HUDEP-2 (cell line): ENCODE measurements around the gene JOSD2.
A peak's percentile ranks its signal among the peaks of the same experiment; 100 is the strongest.
"Not testable (repeated sequence)": the region's sequence is repeated elsewhere in the genome, so short reads cannot be mapped to it uniquely, and the experiment has no call there.

Experiments
- DNase-seq, 76 experiments: peaks; one replicate each; lab custom pipeline; 2025; ENCODE audit not compliant: unreplicated experiment in 76 of 76; lab: John Stamatoyannopoulos, UW

JOSD2 gene

DNA sequence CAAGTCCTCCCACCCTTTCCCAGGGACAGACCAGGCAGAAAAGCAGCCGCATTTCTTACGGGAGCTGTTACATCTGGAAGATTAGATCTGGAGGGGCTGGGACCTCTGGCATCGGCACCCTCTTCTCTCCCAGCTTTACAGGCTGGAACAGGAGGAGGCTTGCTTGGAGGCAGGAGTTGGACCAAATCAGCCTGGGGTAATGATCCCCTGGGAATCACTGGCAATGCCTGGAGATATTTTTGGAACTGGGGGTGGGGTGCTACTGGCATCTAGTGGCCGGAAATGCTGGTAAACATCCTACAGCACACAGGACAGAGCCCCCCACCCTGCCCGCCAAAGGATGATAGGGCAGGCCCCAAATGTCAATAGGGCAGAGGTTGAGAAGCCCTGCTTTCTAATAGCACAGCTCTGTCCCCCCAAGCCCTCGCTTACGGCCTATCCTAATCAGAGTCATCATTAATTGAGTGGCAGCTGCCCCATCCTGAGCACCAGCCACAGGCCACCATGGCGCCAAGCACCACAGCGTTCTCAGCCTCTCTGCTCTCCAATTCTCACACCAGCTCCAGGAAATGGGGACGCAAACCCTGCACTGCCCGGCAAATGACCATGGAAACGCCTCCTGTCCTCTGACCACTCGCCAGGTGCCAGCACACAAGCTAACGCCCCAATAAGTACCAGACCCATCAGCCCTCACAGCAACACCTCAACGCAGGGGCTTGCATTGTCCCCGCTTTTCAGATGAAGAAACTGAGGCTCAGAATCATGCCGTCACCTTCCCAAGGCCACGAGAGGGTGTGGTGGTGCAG lies 36.6 kb upstream of the JOSD2 start:
- no peak for DNase-seq

DNA sequence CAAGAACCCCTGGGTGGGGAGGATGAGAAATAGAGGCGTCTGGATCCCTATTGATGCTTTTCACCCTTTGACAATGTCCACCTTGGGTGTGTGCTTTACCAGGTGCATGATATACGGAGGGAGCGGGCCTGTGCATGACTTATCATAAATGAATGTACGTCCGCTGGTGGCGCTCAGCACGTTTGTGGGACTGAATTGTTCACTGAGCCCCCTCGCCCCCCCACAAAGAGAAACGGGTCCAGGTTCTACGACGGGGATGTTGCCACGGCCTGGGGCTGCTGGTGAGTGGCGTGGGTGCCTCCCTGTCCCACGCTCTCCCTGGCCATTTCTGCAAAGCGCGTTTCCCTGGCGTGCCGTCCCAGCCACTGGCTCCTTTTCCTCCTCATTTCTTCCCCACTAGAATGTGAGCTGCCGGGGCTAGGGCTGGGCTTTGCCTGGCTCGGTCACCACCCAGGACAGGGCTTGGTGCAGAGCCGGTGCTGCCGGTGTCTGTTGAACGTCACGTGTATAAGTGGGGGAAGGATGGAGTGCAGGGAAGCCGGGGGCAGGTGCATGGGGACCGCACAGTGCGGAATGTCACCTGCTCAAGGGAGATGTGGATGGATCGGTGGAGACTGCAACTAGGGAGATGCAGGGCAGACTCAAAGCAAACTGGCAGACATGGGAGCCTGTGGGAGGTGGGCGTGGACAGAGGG lies 35.7 kb upstream of the JOSD2 start:
- no peak for DNase-seq

DNA sequence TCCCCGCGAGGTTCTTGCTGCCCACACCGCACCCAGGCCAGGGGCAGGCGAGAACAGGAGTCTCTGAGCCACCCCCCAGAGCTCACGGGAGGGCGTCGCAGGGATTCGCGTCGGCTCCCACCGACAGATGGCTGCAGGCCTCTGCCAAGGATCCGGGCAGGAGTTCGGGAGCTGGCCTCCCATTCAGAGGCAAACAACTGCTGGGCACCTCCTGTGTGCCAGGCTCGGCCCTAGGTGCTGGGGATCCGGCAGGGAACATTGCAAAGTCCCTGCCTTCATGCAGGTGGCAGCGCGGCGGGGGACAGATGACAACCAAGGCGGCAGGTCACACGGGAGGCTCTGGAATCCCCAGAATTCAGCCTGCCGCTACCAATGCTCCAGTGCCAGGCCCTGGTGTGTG lies 32.0 kb upstream of the JOSD2 start:
- no peak for DNase-seq

DNA sequence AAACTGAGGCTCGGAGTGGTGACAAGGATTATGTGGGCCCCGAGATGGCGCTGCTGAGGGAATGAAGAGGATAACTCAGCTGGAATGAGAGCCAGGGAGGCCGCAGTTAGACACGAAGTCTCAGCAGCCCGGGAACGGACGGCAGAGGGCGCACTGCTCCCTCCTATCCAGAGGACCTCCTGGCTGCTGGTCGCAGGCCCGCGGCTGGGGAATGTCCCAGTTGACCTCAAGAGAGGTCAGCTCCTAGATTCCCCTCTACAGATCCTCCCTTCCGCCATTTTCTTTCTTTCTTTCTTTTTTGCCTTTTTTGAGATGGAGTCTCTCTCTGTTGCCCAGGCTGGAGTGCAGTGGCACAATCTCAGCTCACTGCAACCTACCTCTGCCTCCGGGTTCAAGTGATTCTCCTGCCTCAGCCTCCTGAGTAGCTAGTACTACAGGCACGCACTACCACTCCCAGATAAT lies 26.8 kb upstream of the JOSD2 start:
- DNase-seq, result peak in 74 of 76 experiments; percentile 18 to 92 (median 72)

DNA sequence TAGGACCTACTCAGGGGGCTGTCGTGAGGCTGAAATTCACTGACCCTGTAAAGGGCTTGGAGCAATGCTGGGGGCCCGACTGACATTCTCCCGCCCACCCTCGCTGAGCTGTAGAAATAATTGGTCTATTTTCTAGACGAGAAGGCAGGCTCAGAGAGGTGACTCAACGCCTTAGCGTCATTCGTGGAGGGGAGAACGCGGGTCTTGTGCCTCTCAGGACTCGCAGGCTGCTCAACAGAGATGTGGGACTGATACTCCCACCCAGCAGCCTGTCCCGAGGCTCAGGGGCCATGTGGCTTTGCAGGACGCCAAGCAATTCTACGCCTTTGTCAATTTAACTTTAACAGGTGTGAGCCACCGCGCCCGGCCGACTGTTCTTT lies 26.3 kb upstream of the JOSD2 start:
- no peak for DNase-seq

DNA sequence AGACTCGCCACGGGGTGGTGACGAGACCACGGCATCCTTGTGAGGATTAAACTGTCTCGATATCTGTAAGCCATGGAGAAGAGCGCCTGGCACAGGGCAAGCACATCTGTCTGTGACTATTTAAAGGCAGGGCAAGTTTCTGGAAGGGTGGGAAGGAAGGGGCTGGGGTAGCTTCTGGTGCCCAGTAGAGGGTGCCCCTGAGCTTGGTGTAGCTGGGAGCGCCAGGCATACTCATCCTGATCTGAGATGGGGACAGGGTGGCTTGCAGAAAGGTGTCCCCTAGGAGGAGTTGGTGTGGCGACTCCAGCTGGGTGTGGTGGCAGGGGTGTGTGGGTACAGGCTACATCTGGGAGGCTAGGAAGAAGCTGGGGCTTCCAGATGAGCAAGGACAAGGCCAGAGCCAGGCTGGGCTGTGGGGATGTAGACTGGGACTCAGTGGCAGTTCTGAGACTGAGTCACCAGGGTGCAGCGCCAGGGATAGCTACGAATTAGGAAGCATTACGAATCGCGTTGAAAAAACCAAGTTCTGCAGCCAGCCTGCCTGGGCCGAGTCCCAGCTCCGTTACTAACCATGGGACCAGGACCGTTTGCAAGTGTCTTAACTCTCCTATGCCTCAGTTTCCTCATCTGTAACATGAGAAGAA lies 25.8 kb upstream of the JOSD2 start:
- peak in 1 of 76 experiments; percentile 14 for DNase-seq

DNA sequence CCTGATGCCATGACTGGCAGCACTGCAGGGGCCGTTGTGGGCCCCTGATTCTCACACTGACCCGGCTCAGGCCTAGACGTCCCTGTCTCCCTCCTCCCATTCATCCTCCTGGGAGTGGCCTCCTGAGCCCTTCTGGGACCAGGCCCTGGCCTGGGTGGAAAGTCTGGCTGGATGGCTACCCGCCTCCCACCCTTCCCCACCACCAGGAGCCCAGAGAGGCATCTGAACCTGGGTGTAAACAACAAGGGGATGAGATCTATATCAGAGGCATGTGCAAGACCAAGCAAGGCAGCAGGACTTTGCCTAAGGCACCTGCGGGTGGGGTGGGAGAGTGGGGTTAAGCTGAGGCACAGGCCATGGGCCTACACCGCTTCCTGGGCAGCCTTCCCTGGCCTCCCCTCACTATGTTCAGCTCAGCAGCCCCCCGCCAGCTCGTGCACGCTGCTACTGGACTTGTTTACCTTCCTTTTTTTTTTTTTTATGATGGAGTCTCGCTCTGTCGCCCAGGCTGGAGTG lies 24.7 kb upstream of the JOSD2 start:
- DNase-seq, result no peak

DNA sequence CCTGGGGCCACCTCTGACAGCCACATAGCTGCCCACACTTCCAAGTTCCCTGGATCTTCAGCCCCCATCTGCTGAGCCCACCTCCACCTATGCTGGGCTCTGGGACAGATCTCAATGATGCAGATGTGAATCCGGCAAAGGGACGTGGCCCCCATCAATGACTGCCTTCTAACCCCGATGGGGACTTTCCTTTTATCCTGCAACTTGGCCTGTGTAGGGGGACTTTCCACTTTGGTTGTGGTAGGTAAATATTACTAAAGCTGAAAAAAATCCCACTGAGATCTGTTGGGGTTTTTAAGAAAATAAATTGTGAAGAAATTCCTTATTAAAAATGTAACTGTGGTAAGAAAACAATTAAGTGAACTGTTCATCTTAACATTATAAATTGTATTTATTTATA lies 23.5 kb upstream of the JOSD2 start:
- no peak for DNase-seq

DNA sequence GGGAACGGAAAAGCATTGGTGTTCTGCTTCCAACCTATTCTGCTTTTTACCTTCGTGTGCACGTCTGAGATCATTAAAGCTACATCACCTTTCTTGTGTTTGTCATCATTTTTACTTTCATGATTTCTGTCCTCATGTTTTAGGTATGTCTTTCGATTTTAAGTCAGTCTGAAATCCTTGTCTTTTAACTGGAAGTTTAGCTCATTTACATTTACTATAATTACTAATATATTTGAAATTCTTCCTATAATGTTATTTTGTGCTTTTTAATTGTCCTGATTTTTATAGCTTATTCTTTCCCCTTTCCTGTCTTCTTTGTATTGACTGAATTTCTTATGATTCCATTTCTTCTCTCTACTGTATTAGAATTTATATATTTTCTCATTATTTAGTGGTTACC lies 22.0 kb upstream of the JOSD2 start:
- DNase-seq, result no peak

DNA sequence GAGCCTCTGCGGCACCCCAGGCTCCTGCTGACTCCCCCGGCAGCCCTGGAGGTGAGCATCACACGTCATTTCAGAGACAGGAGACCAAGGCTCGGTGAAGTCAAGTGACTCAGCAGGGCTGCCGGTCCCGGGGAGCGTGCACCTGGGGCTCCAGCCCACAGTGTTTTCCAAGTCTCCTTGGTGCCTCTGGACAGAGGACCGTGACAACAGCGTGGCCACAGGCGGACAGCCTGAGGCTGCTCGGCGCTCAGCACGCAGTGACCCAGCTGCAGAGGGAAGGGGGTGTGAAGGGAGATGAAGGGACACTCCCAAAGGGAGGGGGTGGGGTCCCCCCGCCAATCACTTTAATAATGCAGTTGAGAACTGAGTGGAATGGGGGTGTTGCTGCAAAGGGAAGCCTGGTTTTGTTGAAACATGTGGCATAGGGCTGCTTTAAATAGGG lies 20.2 kb upstream of the JOSD2 start:
- DNase-seq, result no peak

DNA sequence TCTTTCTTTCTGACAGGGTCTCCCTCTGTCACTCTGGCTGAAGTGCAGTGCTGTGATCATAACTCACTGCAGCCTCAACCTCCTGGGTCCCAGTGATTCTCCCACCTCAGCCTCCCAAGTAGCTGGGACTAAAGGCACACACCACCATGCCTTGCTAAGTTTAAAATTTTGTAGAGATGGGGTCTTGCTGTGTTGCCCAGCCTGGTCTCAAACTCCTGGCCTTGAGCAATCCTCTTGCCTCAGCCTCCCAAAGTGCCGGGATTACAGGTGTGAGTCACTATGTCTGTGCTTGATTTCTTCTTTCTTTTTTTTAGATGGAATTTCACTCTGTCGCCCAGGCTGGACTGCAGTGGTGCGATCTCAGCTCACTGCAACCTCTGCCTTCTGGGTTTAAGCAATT lies 17.1 kb upstream of the JOSD2 start:
- DNase-seq, result not testable (repeated sequence)

DNA sequence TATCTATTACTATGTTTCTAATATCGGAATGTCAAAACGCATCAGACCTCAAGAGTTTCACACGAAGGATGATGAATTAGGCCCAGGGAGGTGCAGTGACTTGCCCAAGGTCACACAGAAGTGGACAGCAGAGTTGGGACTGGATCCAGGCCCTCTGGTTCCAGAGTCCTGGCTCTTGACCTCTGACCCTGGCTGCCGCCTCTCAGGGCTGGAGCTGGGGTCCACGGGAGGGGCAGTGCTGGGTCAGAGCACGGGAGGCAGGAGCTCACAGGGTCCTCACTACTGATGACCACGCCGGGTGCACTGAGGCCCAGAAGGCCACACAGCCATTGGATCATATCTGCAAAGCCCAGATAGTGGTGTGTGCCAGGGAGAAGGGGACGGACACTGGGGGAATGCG lies 11.9 kb upstream of the JOSD2 start:
- no peak for DNase-seq

DNA sequence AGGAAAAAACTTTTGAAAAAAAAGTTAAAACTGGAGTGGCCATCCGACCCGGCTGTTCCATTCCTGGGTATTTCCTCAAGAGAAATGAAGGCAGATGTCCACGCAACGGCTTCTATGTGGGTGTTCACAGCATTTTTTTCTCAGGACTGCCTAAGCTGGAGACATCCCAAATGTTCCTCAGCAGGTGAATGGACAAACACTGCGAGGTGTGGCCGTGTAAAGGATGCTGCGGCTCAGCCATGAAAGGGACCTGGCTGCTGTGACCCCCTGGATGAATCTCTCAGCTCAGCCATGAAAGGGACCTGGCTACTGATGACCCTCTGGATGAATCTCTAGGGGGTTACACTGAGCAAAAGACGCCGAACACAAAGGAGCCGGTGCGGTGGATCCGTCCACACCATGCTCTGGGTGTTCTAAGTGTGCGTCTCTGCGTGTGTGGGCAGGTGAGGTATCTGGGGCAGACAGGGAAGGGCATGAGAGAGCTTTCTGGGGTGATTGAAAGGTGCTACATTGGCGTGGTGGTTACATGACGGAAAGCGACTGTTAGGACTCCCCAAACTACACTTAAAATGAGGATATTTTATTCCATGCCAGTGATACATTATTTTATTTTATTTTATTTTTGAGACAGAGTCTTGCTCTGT lies 10.0 kb upstream of the JOSD2 start:
- DNase-seq, result no peak

DNA sequence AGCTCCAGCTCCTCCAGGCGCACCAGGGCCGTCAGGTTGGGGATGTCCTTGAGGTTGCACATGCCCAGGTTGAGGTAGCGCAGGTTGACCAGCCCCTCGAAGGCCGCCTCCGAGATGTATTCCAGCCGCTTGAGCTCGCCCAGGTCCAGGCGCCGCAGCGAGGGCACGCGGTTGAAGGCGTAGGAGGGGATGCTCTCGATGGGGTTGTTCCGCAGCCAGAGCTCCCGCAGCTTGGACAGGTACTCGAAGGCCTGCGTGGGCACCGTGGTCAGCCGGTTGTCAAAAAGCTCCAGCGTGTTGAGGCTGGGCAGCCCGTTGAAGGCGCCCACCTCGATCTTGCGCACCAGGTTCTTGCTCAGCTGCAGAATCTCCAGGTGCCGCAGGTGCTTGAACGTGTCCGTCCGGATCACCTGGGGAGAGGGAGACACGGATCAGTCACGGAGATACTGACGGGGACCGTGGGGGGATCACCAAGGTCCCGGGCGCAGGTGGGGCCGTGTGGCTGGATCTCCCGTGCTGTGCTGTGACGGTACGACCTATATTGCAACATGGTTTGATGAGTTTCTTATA lies 8.1 kb upstream of the JOSD2 start:
- DNase-seq, result no peak

DNA sequence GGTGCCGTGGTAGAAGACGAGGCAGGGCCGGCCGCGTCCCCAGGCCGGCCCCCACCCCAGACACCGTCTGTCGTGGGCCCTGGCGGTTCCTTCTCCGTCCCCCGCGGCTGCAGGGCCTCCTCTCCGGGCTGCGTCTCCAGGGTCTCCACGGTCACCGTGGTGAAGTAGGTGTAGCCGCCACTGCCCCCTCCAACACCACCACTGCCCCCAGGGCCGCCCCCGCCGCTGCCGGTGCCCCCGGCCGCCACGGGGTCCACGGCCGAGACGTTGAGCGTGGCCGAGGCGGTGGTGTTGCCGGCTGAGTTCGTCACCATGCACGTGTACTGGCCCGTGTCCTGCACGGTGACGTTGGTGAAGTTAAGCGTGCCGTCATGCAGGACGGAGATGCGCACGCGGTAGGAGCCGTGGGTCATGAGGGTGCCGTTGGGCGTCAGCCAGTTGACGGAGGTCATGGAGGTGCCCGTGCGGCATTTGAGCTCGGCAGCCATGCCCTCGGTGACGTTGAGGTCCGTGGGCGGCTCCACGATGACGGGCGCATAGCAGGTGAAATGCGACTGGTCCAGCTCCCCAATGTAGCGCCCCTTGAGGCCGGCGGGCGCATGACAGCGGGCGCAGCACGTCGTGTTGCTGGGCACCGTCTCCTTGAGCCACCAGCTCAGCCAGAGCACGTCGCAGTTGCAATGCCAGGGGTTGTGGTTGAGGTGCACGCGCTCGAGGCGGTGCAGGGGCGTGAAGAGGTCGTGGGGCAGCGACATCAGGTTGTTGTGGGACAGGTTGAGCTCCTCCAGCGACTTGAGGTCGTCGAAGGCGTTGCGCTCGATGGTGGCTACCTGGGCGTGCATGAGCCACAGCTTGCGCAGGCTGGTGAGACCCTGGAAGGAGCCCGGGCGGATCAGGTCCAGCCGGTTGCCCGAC lies 7.4 kb upstream of the JOSD2 start:
- no peak for DNase-seq

DNA sequence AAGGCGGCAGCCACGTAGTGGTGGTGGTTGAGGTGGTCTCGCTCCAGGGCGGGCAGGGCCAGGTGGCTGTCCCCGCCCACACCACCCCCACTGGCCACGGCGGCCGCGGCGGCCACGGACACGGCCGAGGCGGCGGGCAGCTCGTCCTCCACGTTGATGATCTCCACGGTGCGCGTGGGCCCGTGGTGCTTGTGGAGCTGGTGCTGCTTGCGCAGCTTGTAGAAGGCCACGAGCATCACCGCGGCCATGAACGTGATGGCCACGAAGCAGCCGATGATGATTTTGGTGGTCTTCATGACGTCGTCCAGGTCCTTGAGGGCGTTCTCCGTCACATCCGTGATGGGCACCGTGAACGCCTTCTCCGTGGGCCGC lies 6.7 kb upstream of the JOSD2 start:
- no peak for DNase-seq

DNA sequence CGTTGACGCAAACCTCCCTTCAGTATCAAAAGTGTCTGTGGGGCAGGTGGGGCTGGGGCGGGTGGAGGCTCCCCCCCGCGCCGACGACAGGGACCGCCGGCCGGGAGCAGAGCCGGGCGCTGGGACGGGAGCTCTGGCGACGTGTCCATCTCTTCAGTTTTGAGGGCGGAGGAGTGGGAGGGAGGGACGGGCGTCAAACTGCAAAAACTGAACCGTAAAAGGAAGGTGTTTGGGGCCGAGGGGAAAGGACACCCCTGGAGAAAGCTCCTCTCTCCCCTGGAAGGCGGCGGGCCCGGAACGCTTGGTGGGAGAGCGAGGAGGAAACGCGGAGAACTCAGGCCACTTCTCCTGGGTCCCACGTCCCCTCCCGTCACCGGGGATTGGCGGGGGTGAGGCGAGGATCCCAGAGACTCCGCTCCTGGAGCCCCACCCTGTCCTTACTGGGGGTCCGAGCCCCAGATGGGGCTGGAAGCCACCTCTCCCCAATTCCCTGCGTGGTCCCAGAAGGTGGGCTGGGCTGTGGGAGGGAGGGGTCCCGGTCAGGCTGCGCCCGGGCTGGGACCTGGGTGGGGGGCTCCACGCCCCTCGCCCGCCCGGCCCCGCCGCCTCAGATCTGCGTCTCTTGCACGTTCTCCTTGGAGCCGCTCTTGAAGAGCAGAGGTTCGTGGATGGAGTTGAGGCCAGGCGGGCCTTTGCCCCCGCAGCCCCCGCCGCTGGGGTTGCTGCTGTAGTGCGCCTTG lies 6.1 kb upstream of the JOSD2 start:
- no peak for DNase-seq

DNA sequence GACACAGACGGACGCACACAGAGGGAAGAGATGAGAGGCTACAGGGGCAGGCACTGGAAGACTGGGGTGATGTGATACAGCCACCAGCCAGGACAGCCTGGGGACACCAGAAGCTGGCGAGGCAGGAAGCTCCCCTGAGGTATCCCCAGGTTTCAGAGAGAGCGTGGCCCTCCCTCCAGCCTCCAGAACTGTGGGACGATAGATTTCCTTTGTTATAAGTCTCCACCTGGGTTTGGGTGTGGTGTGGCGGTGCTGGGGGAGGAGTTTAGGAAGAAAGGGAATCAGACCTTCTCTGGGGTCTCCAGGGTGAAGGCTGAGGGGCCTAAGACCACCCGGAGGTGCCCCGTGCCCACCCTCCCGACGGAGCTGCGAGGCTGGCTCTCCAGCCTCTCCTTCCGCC lies 5.5 kb upstream of the JOSD2 start:
- no peak for DNase-seq

DNA sequence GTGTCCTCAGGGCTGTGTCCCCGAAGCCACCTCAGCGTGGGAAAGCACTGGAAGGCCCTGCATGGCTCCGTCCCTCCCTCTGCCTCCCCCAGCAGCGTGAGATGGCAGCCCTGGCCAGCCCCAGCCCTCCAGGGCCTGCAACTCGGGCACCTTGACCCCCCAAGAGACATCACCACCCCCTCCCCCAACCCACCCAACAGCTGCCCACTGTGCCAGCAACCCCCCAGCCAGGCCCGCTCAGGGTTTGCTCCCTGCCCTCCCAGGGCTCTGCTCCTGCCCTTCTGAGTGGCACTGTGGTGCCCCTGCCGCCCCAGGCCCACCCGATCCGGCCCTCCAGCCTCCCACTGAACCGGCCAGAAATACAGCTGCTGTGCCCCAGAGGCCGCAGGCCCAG lies 4.2 kb upstream of the JOSD2 start:
- DNase-seq, result no peak
